Effector memory CD8-positive, alpha-beta T cell (primary cell): ENCODE data around the gene KCTD19.
"Not testable (repeated sequence)": the region's sequence is repeated elsewhere in the genome, so short reads cannot be mapped to it uniquely, and the experiment has no call there.

Experiments used
- ATAC-seq: fragments of 150-1000 bp; cut with Tn5 transposase; replicated peaks from 2 replicates; pipeline ENCODE4 v1.10.0; 2021; ENCODE audit warnings: mild to moderate bottlenecking, moderate library complexity
- DNase-seq, 3 experiments: peaks; one replicate each; pipeline ENCODE4 v3.0.0; 2021
- H3K27ac Mint-ChIP-seq, 2 donors: one replicate each; pipeline ENCODE4 v1.8.0; 2022; ENCODE audit warnings: mild to moderate bottlenecking in 2 of 2, mixed read lengths in 2 of 2, moderate library complexity in 2 of 2
- H3K27me3 Mint-ChIP-seq, 2 donors: one replicate each; pipeline ENCODE4 v1.8.0; 2022; ENCODE audit warnings: mixed read lengths in 2 of 2
- H3K36me3 Mint-ChIP-seq: one replicate; pipeline ENCODE4 v1.8.0; 2022; ENCODE audit warnings: mild to moderate bottlenecking, moderate library complexity, mixed read lengths; ENCODE audit not compliant: insufficient read depth
- H3K4me1 Mint-ChIP-seq, 2 donors: one replicate each; pipeline ENCODE4 v1.8.0; 2022; ENCODE audit warnings: low read depth in 2 of 2, mixed read lengths in 2 of 2
- H3K4me3 Mint-ChIP-seq, 2 donors: one replicate each; pipeline ENCODE4 v1.8.0; 2022; ENCODE audit warnings: mild to moderate bottlenecking in 2 of 2, mixed read lengths in 2 of 2, moderate library complexity in 2 of 2
- H3K9me3 Mint-ChIP-seq, 2 donors: one replicate each; pipeline ENCODE4 v1.8.0; 2022; ENCODE audit warnings: mixed read lengths in 2 of 2
- total RNA-seq, 9 experiments: gene quantifications; one replicate each; lab custom pipeline; 2026; lab: John Stamatoyannopoulos, UW

KCTD19 gene
- 0 to 0.62 (median 0.13) reads per million in 9 experiments for total RNA-seq

- DNase-seq, result peak; percentile 46 to 55 (median 55)
- ATAC-seq, result peak; percentile 81
- Mint-ChIP-seq H3K27ac (peak within 1 kb of the TSS; percentile 35 to 82), H3K36me3 (no peaks in the 10 kb centered on the region), H3K4me3 (peak within 1 kb of the TSS; percentile 79 to 91), H3K9me3 (no peaks in the 10 kb centered on the region), H3K4me1 (peaks cover 9 to 14% of the 10 kb centered on the region in 2 donors), H3K27me3 (peaks cover 7 to 18% of the 10 kb centered on the region in 2 donors)
Measured at GRCh38 chr16:67326472-67327309, at the start of gene KCTD19, which contains the start of gene LRRC36. TSS of gene KCTD19 (minus strand) at chr16:67326741. CDS start at chr16:67326707, 34 bp downstream. TSS of gene LRRC36 (plus strand) at chr16:67326815. CDS start at chr16:67326863, 48 bp downstream.

GRCh38 chr16:67376012-67376411, 49.5 kb upstream of the KCTD19 start:
- not testable (repeated sequence) for DNase-seq, H3K4me1 Mint-ChIP-seq, ATAC-seq, H3K9me3 Mint-ChIP-seq, H3K36me3 Mint-ChIP-seq, H3K27ac Mint-ChIP-seq, H3K4me3 Mint-ChIP-seq
- peaks cover 7 to 24% of the 10 kb centered on the region in 2 donors for H3K27me3 Mint-ChIP-seq

- no peaks in the 10 kb centered on the region for H3K9me3 Mint-ChIP-seq
Measured at GRCh38 chr16:67372664-67373063, 46.1 kb upstream of the KCTD19 start.

GRCh38 chr16:67370661-67371060, 44.1 kb upstream of the KCTD19 start:
- Mint-ChIP-seq H3K4me1 (no peaks in the 10 kb centered on the region), H3K27me3 (peaks cover 0 to 8% of the 10 kb centered on the region in 2 donors), H3K27ac (no peak overlapping the region), H3K4me3 (no peak overlapping the region), H3K36me3 (peaks cover 3% of the 10 kb centered on the region), H3K9me3 (no peaks in the 10 kb centered on the region)
- ATAC-seq, result no peak
- DNase-seq, result no peak

More at GRCh38 chr16:67372664-67373063, 46.1 kb upstream of the KCTD19 start:
- H3K4me1 Mint-ChIP-seq, result no peaks in the 10 kb centered on the region
- peaks cover 3% of the 10 kb centered on the region for H3K36me3 Mint-ChIP-seq
- no peak overlapping the region for H3K4me3 Mint-ChIP-seq
- no peak overlapping the region for H3K27ac Mint-ChIP-seq
- no peak for ATAC-seq
- no peak for DNase-seq
- peaks cover 7 to 21% of the 10 kb centered on the region in 2 donors for H3K27me3 Mint-ChIP-seq

GRCh38 chr16:67364600-67365235, 38.2 kb upstream of the KCTD19 start:
- no peaks in the 10 kb centered on the region for H3K9me3 Mint-ChIP-seq
- no peak overlapping the region for H3K4me3 Mint-ChIP-seq
- DNase-seq, result no peak
- no peak overlapping the region for H3K27ac Mint-ChIP-seq
- no peaks in the 10 kb centered on the region for H3K36me3 Mint-ChIP-seq
- no peak for ATAC-seq
- H3K4me1 Mint-ChIP-seq, result peaks cover 2 to 5% of the 10 kb centered on the region in 2 donors
- peaks cover 0 to 5% of the 10 kb centered on the region in 2 donors for H3K27me3 Mint-ChIP-seq

GRCh38 chr16:67361038-67361437, 34.5 kb upstream of the KCTD19 start:
- DNase-seq (no peak), ATAC-seq (no peak)
- Mint-ChIP-seq H3K4me1 (peaks cover 3 to 5% of the 10 kb centered on the region in 2 donors), H3K4me3 (no peak overlapping the region), H3K9me3 (no peaks in the 10 kb centered on the region), H3K27ac (no peak overlapping the region), H3K27me3 (peaks cover 0 to 11% of the 10 kb centered on the region in 2 donors), H3K36me3 (no peaks in the 10 kb centered on the region)

- ATAC-seq, H3K36me3 Mint-ChIP-seq, H3K27ac Mint-ChIP-seq, H3K9me3 Mint-ChIP-seq, DNase-seq, H3K4me3 Mint-ChIP-seq, H3K4me1 Mint-ChIP-seq: not testable (repeated sequence)
- peaks cover 6 to 11% of the 10 kb centered on the region in 2 donors for H3K27me3 Mint-ChIP-seq
Measured at GRCh38 chr16:67359540-67360269, 33.2 kb upstream of the KCTD19 start.

- Mint-ChIP-seq H3K4me3 (no peak overlapping the region), H3K36me3 (no peaks in the 10 kb centered on the region), H3K27me3 (peaks cover 6 to 11% of the 10 kb centered on the region in 2 donors), H3K4me1 (peaks cover 0 to 1% of the 10 kb centered on the region in 2 donors), H3K27ac (no peak overlapping the region), H3K9me3 (no peaks in the 10 kb centered on the region)
- DNase-seq (no peak), ATAC-seq (no peak)
Measured at GRCh38 chr16:67357561-67357960, 31.0 kb upstream of the KCTD19 start.

- ATAC-seq (no peak), DNase-seq (no peak)
- Mint-ChIP-seq H3K27me3 (peaks cover 6 to 11% of the 10 kb centered on the region in 2 donors), H3K9me3 (no peaks in the 10 kb centered on the region), H3K4me1 (peaks cover 0 to 1% of the 10 kb centered on the region in 2 donors), H3K27ac (no peak overlapping the region), H3K36me3 (no peaks in the 10 kb centered on the region), H3K4me3 (no peak overlapping the region)
Measured at GRCh38 chr16:67356396-67356795, 29.9 kb upstream of the KCTD19 start.

- not testable (repeated sequence) for H3K4me1 Mint-ChIP-seq, ATAC-seq, DNase-seq, H3K27ac Mint-ChIP-seq, H3K36me3 Mint-ChIP-seq, H3K4me3 Mint-ChIP-seq, H3K9me3 Mint-ChIP-seq, H3K27me3 Mint-ChIP-seq
Measured at GRCh38 chr16:67352463-67352862, 25.9 kb upstream of the KCTD19 start.

GRCh38 chr16:67350324-67350723, 23.8 kb upstream of the KCTD19 start:
- Mint-ChIP-seq H3K4me3 (no peak overlapping the region), H3K9me3 (no peaks in the 10 kb centered on the region)
- ATAC-seq, result no peak

GRCh38 chr16:67349172-67349571, 22.6 kb upstream of the KCTD19 start:
- peak; percentile 51 for ATAC-seq
- no peak overlapping the region for H3K4me3 Mint-ChIP-seq
- H3K27ac Mint-ChIP-seq, result no peak overlapping the region
- no peaks in the 10 kb centered on the region for H3K4me1 Mint-ChIP-seq
- peaks cover 3% of the 10 kb centered on the region for H3K36me3 Mint-ChIP-seq
- no peaks in the 10 kb centered on the region for H3K27me3 Mint-ChIP-seq
- no peaks in the 10 kb centered on the region for H3K9me3 Mint-ChIP-seq
- no peak for DNase-seq

More at GRCh38 chr16:67350324-67350723, 23.8 kb upstream of the KCTD19 start:
- DNase-seq, result no peak
- Mint-ChIP-seq H3K36me3 (peaks cover 3% of the 10 kb centered on the region), H3K4me1 (no peaks in the 10 kb centered on the region), H3K27me3 (peaks cover 0 to under 1% of the 10 kb centered on the region in 2 donors), H3K27ac (no peak overlapping the region)

GRCh38 chr16:67346341-67346740, 19.8 kb upstream of the KCTD19 start:
- no peaks in the 10 kb centered on the region for H3K4me1 Mint-ChIP-seq
- H3K9me3 Mint-ChIP-seq, result no peaks in the 10 kb centered on the region
- no peaks in the 10 kb centered on the region for H3K27me3 Mint-ChIP-seq
- H3K4me3 Mint-ChIP-seq, result no peak overlapping the region
- ATAC-seq (no peak), DNase-seq (no peak)
- H3K27ac Mint-ChIP-seq, result no peak overlapping the region
- H3K36me3 Mint-ChIP-seq, result peaks cover 3% of the 10 kb centered on the region
